ENCODE data around the gene NKX2-3. TPM values are rescaled to one million over a fixed set of nuclear protein-coding genes. Genes with fewer than 3 reads are reported as not detected.
A peak's percentile ranks its signal among the peaks of the same experiment; 100 is the strongest.

NKX2-3 gene
- total RNA-seq, 4 donors from 2014 or later, result not detected

DNA sequence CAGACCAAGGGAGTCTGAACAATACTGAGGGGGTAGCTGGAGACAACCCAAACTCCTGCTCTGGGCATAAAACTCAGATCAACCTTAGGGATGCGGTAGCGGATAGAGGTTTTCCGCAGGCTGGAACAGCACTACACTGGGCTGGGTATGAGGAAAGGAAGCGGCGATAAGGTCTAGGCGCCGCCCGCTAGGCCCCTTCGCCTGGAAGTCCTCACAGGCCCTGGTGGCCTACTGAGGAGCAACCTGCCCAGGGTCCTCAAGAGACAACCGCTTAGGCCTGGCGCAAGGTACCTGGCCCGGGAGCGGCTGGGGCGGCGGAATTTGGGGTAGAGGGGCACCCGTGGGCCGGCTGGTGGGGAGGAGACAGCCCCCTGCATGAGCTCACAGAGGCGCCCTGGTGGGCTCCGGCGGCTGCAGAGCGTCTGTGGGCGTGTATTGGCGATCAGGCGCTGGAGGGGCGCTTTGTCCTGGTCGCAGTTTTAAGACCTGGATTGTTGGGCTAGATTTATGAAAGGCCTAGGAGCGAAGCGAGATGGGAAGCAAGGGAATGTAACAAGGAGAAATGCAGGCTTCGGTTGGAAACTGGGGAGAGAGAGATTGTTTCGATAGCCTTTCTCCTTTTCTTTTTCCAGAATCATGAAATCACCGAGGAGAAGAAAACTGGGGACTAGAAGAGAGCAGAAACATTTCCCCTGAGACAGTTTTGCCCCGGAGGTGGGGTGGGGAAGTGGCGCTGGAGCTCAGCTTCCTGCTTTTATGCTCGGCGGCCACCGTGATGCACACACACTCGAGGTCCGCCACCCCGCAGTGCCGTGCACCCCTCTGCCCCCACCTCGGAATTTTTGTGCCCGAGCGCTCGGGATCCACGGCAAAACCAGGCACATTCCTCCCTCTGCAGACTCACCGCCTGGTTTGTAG is 2.4 kb upstream of the NKX2-3 start:
- H3K27ac ChIP-seq, result no peak overlapping the region
- no peak overlapping the region for H3K4me3 ChIP-seq
- TF ChIP-seq CTCF (IDR thresholded peaks at IDR 0.05 in 4 of 5, conservative IDR thresholded peaks at IDR 0.05 in 1 of 5), result no peak
- no peak for TF ChIP-seq POLR2A (IDR thresholded peaks at IDR 0.05)
- no peaks in the 10 kb centered on the region for H3K36me3 ChIP-seq
- H3K4me1 ChIP-seq, result peaks cover 13 to 15% of the 10 kb centered on the region in 2 donors
- ATAC-seq (no peak), DNase-seq (no peak)
- peaks cover 96 to 98% (median 97%) of the 10 kb centered on the region in 3 donors for H3K27me3 ChIP-seq
- intact Hi-C loops (cut with DNase I; ENCODE audit: low total_unique reads), result no loop called here
- H3K9me3 ChIP-seq, result no peaks in the 10 kb centered on the region
- in situ Hi-C loops (cut with MboI; ENCODE audit: low sequenced_read_pairs in 4 of 4), result no loop called here

GRCh38 chr10:99531026-99531695 is 1.6 kb upstream of the NKX2-3 start:
- DNase-seq (no peak), ATAC-seq (no peak)
- in situ Hi-C loops (cut with MboI; ENCODE audit: low sequenced_read_pairs in 4 of 4), result no loop called here
- Histone ChIP-seq H3K27ac (no peak overlapping the region), H3K4me1 (peaks cover 13 to 15% of the 10 kb centered on the region in 2 donors), H3K27me3 (peaks cover 97 to 99% (median 98%) of the 10 kb centered on the region in 3 donors), H3K9me3 (no peaks in the 10 kb centered on the region), H3K4me3 (no peak overlapping the region), H3K36me3 (no peaks in the 10 kb centered on the region)
- TF ChIP-seq POLR2A (IDR thresholded peaks at IDR 0.05) (no peak), CTCF (IDR thresholded peaks at IDR 0.05 in 4 of 5, conservative IDR thresholded peaks at IDR 0.05 in 1 of 5) (no peak)
- intact Hi-C loops (cut with DNase I; ENCODE audit: low total_unique reads), result no loop called here

GRCh38 chr10:99531696-99532593 is 797 bp upstream of the NKX2-3 start:
- intact Hi-C loops (cut with DNase I; ENCODE audit: low total_unique reads), result no loop called here
- in situ Hi-C loops (cut with MboI; ENCODE audit: low sequenced_read_pairs in 4 of 4), result no loop called here
- no peaks in the 10 kb centered on the region for H3K36me3 ChIP-seq
- no peaks in the 10 kb centered on the region for H3K9me3 ChIP-seq
- TF ChIP-seq CTCF (IDR thresholded peaks at IDR 0.05 in 4 of 5, conservative IDR thresholded peaks at IDR 0.05 in 1 of 5), result no peak
- H3K4me1 ChIP-seq, result peaks cover 13 to 19% of the 10 kb centered on the region in 2 donors
- no peak overlapping the region for H3K27ac ChIP-seq
- H3K4me3 ChIP-seq, result peak overlapping the region in 1 of 4 donors; percentile 41
- no peak for ATAC-seq
- peaks cover 97 to 99% (median 98%) of the 10 kb centered on the region in 3 donors for H3K27me3 ChIP-seq
- DNase-seq, result no peak

GRCh38 chr10:99533496-99534449 is 1.0 kb downstream of the NKX2-3 start:
- peak overlapping the region in 1 of 4 donors; percentile 41 for H3K4me3 ChIP-seq
- H3K36me3 ChIP-seq, result no peaks in the 10 kb centered on the region
- ATAC-seq (no peak), DNase-seq (no peak)
- H3K27me3 ChIP-seq, result peaks cover 97 to 98% (median 97%) of the 10 kb centered on the region in 3 donors
- peaks cover 13 to 24% of the 10 kb centered on the region in 2 donors for H3K4me1 ChIP-seq
- in situ Hi-C loops (cut with MboI; ENCODE audit: low sequenced_read_pairs in 4 of 4) (no loop called here), intact Hi-C loops (cut with DNase I; ENCODE audit: low total_unique reads) (no loop called here)
- TF ChIP-seq CTCF (IDR thresholded peaks at IDR 0.05 in 4 of 5, conservative IDR thresholded peaks at IDR 0.05 in 1 of 5), result no peak
- TF ChIP-seq POLR2A (IDR thresholded peaks at IDR 0.05), result no peak
- H3K27ac ChIP-seq, result no peak overlapping the region
- no peaks in the 10 kb centered on the region for H3K9me3 ChIP-seq
